Activated naive CD4-positive, alpha-beta T cell (primary cell): ENCODE results near the gene CDC42BPB.

Experiments used
- DNase-seq, 4 experiments: peaks; one replicate each; lab custom pipeline; 2025; lab: John Stamatoyannopoulos, UW

Gene CDC42BPB

DNA sequence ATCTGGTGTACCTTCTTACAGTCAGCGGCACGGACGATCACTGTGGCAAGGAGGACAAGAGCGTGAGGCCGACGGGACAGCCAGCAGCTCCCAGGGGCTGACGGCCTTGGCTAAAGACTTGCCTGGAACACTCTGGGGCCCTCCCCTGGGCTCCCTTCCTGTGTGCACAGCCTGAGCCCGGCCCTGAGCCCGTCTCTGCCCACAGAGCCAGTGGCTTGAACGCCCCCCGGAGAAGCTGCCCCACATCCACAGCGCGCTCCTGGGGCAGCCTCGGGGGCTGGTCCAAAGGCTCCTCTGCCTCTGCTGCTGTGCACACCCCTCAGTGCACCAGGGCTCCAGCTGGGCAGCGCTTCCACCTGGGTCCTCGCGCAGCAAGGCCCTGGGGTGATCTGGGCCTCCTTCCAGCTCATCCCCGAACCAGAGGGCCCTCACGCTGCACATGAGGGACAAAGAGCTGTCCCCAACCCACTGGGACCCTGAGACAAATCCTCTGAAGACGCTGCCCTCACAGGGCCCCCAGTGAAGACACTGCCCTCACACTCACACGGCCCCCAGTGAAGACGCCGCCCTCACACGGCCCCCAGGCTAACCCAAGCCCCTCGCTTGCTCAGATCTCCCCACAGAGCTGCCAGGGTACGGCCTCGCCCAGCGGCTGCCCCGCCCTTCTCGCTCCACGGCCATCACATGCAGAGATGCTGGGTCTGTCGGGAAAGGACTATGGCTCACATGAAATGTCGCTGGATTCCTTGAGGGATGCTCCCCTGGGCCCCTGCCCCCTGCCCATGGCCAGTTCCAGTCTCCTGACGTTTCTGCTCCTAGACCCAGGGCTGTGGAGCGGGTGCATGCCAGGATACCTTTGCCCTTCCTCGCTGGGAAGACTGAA is 112.7 kb downstream of the CDC42BPB start:
- DNase-seq = no peak

DNA sequence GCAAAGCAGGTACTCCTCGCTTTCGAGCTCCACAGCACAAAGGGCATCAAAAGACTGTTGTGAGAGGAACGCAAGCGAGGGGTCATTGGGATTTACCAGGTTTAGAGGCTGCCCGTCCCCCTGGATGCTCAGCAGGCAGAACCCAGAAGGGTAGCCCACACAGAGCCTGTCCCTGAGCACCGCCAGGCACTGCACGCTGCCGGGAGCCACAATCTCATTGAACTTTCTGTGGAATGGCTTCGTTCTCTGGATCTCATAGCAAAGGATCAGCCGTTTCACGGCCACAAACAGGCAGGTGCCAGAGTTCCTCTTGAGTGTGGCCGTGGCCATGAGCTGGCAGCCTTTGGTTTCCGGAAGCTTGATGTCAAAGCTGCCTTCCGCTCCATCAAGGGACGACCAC is 113.4 kb downstream of the CDC42BPB start:
- DNase-seq = no peak

DNA sequence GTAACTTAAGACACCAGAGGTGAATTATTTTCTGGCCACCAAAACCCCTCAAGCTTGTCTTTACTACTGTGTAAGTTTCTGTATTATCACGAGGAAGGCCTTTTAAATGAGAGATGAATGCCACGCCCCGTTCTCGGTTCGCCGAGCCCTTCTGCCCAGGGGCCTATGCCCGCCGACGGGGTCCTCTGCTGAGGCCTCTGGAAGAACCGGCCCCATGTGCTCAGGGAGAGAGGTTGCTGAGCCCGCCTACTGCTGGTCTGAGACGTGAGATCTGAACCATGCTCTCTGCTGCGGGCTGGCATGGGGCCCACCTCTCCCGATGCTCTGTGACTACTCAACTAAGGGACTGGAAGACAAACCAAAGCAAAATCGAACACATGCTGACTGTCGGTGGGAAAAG is 113.9 kb downstream of the CDC42BPB start:
- no peak for DNase-seq

DNA sequence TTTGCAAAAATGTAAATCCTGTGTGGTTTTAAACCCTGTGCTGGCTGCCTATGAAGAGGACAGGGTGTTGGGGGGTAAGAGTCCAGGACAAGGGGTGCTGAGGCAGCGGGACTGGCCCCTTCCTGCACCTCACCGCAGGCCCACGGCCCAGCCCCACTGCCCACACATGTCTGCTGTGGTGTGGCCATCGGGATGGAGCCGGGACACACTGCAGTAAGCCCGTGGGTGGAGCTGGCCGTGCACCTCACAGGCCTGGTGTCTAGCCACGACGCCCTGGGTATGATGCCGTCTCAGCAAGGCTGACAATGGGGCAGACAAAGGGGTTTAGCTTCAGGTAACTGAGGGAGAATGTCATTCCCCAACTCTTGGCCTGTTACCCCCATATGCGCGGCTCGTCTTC is 115.3 kb downstream of the CDC42BPB start:
- no peak for DNase-seq

DNA sequence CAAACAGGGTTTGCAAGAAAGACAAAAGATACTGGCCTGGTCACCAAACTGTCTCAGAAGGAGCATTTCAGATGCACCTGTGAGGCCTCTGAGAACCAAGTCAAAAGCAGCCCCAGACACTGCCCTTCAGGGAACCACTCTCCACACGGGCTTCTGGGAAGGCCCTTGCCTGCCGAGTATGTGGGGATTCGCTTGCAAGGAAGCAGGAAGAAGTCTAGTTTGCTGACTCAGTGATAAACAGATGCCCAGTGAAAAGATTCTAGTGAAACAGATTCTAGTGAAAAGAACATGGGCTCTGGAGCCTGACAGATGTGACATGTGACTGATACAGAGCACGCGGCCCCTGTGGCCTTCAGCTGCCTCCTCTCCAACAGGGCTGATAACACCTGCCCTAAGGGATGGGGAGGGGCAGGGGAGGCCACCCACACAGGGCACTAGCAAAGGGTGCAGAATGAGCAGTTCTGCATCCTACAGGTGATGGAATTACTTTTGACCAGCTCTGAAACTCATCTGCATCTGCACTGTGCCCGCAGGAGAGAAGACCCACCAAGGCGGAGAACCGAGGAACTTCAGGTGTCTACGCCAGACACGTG is 115.8 kb downstream of the CDC42BPB start:
- no peak for DNase-seq

DNA sequence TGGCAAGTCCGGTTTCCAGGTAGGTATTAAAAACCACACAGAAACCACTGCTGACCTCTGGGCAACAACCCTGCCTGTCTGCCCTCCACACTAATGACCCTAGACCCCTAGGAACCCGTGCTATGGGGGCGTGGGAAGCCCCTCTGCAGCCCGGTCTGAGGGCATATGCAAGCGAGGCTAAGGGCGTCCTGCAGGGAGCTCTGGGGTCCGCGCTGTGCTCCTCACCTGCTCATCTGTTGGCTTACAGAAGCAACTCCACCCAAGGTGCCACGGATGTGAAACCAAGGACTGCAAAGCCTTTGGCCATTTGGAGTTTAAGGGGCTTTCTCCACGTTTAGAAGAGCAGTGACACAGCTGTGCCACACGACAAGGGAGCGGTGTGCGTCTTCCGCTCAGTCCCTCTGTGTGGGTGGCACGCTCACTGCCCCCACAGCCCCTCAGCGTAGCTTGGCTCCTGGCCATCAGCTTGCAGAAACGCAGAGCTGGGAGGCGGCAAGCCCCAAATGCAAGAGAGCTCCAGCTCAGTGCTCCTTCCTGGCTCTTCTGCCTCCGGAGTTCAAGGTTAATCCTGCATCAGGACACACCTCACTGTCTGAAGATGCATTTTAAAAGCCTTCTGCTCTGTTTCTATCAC is 116.5 kb downstream of the CDC42BPB start:
- no peak for DNase-seq

DNA sequence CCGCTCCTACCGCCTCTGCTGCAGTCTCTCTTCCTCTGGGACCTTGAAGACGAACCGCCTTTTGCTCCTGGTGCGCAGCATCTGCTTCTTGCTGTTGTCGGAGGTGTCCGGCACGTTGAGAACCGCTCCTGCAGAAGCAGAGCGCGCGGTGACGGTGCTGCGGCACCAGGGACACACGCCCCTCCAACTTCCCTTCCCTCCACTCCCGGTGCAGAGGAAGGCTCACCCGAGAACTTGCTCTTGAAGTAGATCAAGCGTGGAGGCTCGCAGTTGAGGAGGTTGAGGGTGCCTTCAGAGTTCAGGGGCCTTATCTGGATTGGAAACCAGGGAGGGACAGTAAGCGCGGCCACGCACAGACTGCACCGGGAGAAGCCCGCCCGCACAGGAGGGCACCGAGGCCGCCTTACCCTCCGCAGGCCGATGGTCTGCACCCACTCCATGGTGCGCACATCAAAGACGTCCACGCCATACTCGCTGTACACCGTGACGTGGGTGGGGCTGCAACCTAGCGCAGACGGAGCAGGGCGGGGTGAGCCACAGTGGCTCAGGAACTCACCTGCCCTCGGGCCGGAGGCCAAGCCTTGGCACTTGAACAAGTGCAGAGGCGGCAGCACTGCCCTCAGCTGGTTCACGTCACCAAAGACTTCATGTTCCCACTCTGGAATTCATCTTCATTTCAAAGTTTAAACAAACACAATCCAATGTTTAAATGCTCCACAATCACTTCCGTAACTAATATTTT is 117.4 kb downstream of the CDC42BPB start:
- no peak for DNase-seq

DNA sequence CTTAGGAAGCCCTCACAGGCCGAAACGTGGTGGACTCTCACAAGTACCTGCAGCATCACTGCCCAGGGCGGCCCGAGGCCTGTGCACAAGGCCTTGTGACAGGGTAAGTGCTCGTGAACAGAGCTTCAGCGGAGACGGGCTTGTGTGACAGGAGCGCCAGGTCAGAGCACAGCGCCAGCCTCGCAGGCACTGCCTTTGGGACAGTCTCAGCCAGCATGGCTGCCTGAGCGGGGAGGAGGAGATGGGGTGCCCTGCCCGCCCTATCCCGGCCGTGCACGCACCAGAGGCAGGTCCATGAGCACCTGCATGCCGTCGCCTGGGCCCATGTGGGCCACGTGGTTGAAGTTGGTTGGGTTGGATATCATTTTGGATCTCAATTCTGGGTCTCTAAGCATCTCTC is 118.0 kb downstream of the CDC42BPB start:
- DNase-seq = no peak

DNA sequence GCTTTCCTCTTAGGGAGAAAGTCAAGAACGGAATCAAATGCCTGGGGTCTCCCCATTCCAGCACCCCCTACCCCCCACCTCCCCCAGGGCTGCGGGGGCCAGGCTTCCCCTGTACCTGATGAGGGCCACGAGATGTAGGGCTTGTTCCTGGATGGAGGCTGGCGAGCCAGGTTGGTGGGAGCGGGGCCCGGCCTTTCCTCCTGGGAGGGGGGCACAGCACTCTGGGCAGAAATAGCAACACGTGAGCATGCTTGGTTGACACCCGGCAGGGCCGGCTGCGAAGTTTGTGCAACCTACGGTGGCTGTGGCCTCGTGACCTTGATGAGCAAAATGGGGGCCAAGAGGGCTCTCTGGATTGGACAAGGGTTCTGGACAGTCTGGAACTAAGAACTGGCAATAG is 119.2 kb downstream of the CDC42BPB start:
- DNase-seq = no peak

DNA sequence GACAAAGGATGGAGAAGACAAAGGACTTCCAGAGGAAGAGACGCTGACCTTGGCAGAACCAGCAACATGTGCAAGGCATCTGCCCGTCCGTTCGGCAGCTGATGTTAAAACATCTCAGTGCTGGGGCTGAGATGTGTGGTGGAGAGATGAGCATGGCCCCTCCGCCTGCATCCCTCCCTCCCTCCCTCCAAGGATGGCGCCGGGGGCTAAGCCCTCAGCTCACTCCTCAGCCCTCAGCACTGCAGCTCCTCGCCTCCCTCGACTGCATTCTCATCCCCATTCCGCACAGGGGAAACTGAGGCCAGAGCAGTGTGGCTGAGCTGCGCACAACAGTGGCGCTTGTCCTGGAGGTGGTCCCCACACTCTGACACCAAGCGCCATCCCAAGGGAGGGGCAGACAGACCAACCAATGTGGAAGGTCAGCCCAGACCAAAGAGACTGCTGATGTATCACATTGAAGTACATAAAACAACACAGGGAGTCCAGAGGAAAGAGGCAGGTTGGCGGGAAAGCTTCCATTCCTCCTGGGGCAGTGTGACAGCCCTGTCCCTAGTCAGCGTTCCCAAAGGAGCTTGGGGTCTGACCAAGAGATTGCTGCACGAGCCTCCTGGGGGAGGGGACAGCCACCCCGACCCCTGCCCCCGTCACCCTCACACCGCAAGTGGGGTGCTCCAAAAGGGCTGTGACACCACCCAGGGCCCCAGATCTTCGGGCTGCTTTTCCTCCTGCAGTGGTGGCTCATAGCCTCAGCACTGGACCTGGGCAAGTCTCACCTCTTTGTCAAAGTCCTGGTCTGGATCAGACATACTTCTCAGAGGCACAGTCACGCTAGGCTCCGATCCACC is 119.8 kb downstream of the CDC42BPB start:
- no peak for DNase-seq

DNA sequence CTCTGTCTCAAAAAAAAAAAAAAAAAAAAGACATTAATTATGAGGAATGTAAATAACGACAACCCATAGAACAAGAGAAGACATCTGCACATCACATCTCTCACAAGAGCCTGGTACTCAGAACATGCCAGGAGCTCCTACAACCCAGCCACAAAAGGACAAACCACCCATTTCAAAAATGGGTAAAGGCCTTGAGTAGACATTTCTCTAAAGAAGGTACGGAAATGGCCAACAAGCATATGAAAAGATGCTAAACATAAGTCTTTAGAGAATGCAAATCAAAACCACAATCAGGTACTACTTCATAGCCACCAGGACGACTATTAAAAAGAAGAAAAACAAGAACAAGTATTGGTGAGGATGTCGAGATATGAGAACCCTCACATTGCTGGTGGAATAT is 121.6 kb downstream of the CDC42BPB start:
- no peak for DNase-seq

DNA sequence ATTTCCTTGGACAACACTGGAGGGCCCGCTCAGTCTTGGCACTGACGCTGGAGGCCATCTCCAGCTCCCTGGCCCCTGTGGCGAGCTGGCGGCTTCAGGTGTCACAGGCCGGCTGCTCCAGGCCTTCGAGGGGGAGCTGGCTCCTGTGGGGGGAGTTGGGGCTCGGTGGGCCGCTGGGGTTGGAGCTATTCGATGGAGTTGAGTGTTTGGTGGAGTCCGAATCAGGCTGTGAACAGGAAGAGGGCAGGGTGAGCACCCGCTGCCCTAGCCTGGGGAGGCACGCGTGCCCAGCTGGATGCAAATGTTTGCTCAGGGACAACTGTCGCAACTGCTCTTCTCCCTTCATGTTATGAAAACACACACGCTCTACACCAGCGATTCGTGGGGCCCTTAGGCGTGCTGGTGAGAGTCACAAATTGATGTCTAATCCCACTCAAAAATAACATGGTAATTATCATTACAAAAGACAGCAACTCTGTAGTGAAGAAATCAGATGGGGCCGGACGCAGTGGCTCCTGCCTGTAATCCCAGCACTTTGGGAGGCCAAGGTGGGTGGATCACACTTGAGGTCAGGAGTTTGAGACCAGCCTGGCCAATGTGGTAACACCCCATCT is 123.6 kb downstream of the CDC42BPB start:
- no peak for DNase-seq

DNA sequence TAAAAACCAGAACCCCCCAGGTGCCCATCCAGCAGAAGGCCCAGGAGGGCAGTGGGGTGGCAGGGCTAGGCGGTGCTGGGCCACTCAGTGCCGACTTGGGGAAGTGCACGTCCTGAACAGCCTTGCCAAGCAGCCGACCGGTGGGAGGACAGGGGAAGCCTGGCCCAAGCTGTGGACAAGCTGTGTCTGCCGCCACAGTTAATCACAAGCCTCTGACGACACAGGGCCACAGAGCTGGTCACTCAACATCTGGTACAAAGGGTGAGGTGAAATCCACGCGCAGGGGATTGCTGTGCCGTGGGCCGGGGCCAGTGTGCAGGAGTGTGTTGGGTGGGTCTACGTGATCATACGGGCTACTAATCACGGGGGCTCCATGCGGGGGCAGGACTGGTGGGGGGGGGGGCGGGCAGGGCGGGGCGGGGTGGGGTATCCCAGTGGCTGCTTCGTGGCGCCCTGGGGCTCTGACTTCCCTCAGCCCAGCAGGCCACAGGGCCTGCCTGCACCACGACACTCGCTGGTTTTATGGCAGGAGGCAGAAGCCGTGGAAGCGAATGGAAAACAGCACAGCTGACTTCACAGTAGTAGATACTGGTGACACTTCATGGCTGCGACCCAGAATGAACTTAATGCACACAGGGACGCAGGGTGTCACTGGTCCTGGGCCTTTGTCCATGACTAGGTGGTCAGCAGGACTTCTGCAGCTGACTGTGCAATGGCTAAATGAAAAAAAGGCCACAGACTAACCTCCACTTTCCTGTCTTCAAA is 124.7 kb downstream of the CDC42BPB start:
- DNase-seq = no peak

DNA sequence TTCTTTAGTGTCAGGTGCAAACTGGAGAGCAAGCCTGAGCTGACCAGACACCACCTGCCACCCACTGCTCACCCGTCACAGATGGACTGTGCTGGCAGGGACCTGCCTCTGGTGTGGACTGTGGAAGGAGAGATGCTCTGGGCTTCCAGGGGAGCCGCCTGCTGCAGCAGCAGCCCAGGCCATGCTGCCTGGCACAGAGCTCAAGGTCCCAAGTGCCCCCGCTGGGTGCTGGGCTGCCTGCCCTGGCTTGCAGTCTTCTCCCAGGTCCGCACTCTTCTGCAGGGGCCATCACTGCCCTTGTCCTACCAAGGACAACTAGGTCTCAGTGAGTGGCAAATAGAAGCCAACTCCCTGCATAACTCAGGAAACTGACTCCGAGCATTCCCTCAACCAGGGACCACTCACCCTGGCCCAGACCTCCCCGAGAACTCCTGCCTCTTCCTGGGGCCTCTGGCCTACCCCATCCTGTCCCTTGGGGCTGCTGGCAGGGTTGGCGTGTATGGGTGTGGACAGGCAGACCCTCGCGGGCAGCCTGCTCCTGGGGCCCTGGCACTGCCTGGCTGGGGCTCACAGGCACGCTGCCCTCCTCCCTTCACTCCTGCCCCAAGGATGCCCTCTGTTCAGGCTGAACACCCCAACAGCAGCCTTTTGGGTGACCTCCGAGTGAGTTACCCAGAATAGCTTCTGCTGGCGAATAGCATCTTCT is 125.6 kb downstream of the CDC42BPB start:
- no peak for DNase-seq

DNA sequence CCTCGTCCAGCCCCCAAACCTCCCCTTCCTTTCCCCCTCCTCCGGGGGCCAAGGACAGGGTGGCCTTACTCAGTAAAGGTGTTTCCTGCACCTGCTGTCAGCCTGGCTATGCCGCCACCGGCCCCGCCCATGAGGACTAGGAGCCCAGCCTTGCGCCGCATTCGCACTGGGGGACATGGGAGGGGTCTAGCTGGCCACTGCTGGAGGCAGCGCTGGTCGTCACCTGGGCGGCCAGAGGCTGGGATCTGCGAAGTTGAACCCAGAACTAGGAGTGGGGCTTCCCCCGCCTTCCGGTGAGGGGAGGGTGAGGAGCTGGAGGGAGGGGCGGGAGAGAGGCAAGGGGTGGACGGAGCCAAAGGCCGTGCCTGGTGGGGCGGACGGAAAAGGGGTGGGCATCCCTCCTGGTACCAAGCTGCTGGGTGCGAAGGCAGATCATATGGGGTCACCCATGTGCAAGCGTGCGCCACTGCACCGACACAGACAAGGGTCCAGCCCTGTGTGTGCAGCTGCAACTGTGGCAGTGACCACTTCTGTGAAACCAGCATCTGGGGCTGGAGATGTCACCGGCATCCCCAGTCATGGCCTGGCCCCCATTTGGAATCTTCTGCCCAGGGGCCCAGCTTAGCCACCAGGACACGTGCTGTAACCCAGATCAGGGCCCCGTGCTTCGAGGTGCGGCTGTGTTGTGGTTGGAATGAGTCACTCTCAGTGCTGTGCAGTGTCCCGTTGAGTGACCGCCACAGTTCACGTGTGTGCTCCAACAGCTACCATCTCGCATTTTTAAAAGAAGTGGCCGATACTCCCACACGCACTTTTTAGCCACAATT is 126.4 kb downstream of the CDC42BPB start:
- no peak for DNase-seq

DNA sequence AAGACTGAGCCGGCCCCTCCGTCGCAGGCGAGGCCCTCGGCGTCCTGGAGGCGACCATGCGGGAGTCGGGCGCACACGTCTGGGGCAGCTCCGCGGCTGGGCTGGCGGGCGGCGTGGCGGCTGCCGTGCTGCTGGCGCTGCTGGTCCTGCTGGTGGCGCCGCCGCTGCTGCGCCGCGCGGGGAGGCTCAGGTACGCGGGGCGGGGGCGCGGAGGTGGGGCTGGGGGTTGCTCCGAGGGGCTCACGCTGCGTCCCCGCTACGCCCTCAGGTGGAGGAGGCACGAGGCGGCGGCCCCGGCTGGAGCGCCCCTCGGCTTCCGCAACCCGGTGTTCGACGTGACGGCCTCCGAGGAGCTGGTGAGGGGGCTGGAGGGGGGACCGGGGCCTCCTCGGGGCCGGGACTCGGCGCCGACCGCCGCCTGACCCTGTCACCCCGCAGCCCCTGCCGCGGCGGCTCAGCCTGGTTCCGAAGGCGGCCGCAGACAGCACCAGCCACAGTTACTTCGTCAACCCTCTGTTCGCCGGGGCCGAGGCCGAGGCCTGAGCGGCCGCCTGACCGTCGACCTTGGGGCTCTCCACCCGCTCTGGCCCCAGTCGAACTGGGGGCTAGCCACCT is 127.1 kb downstream of the CDC42BPB start:
- DNase-seq = no peak

DNA sequence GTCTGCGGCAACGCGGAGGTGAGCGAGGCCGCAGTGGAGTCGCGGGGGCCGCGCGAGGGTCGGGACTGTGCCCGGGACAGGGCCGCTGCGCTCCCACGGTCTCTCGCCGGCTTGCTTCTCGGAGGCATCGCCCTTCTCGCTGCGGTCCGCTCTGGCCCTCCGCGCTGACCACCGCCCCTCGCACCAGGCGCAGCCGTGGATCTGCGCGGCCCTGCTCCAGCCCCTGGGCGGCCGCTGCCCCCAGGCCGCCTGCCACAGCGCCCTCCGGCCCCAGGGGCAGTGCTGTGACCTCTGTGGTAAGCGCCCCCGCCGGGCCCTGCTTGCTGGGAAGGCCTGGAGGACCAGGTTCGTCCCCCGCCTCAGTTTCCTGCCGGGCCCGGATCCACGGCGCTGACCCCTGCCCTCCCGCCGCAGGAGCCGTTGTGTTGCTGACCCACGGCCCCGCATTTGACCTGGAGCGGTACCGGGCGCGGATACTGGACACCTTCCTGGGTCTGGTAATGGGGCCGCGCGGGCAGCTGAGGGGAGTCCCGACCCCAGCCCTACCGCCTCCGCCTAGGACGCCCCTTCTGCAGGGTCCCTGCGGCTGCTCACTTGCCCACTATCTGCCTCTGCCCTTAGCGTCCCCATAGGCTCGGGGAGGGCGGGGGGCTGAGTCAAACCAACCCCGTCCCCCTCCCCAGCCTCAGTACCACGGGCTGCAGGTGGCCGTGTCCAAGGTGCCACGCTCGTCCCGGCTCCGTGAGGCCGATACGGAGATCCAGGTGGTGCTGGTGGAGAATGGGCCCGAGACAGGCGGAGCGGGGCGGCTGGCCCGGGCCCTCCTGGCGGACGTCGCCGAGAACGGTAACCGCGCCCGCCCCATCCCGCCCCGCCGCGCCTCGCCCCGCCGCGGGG is 127.9 kb downstream of the CDC42BPB start:
- DNase-seq = no peak
